Fibroblast of skin of right biceps (primary cell): ENCODE data around the gene CLRN1.

Experiments used
- DNase-seq: peaks from one replicate; pipeline ENCODE4 v3.0.0-alpha.2; 2013

Gene CLRN1

DNA sequence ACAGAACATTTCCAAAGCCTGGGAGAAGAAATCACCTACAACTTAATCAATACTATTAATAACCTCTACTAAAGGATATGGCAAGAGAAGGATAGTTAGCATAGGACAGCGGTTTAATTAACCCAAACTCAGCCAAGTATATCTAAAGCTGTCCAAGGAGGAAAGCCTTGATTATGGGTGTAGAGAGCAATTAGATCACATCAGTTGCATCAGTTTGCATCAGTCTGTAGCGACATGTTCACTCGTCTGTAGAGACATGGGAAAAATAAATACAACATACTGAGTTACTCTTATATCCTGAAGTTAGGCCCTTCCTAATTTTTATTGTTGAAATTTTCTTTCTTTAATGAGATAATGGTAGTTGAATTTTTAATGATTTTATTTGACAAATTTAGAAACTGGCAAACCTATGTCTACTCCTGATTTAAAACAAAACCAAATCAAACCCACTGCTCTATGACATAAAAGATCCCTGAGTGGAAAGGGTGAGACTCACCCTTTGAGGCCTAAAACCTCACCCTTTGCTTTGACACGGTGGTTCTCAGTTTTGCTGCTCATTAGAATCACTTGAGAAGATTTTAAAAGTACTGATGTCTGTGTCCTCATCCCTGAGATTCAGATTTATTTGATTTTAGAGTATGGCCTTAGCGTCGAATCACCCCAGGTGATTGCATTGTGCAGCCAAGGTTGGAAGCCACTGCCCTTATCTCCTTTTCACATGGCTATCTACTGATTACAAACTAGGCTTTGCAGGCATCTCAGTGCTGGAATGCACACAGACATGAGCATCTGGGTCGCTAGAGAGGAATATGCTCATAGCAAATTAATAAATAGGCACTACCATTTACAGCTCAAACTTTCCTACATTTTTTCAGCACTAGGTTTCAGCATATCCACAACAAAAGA lies 2.8 kb upstream of the CLRN1 start:
- no peak for DNase-seq

DNA sequence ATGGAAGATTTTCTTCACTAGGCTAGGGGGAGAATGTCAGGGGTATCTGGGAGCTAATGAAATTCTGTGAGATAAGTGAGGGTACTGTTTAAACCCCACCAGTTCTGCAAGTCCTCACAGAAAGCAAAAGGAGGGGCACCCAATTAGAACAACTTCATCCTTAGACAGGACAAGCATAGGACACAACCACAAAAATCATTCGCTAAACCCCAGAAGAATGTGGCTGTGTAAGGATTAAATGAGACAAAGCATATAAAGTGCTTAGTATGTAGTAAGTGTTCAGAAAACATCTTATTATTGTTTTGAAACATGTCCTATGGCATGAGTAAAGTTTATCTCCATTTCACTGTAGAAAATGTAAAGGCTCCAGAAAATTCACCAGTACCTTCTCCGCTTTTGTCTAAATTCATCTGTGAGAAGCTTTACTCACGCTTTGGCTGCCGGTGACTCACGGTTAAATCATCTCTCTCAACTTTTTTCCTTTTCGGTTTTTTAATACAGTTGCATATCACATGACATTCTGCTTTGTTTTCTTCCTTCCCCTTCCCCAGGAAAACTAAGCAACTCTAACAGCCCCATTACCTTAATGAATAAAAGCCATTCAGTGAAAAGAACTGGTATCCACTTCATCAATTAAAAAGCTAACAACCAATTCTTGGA lies 1.7 kb downstream of the CLRN1 start:
- peak; percentile 80 for DNase-seq

DNA sequence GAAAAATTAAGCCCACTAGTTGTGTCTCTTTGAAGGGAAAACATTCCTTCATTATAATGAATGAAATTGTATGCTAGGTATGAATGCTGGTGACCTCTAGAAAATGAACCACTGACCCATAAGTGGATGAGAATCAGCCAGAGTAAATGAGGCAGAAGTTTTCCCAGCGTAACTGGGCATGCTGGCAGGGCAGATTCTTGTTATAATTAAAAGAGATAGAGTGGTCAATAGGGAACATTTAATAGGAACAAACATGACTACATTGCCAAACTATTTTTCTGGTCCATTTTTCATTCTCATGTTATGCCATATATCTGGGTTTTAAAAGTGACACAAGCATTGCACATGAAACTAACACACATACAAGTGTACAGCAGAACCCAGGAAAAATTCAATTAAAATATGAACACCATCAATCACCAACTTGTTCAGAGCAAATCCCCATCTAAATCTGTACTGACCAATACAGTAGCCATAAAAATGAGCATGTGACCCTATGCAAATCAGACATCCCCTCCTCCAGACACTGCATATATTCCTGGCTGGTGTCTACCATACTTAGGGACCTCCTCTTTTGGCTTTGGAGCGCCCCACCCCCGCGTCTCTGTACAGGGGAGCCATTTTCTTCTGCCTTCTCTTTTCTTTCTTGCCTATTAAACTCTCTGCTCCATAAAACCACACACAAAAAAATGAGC lies 4.0 kb downstream of the CLRN1 start:
- DNase-seq: no peak

DNA sequence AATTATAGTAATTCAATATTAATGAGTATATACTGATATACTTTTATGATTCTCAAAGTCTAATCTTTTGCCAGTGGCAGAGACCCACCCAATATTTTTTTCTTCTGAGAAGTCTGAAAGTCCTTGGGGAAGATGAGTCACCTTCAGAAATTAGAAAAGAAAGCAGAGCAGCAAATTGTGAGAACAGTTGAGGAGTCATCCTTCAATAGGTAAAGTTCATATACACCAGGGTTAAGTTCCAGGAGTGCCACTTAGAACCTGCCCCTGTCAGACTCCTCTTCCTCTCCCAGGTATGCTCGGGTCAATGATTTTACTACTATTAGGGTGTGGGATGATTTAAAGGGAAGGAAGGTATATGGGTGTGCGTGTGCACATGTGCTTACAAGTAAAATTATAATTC lies 7.1 kb downstream of the CLRN1 start:
- DNase-seq: peak; percentile 12

DNA sequence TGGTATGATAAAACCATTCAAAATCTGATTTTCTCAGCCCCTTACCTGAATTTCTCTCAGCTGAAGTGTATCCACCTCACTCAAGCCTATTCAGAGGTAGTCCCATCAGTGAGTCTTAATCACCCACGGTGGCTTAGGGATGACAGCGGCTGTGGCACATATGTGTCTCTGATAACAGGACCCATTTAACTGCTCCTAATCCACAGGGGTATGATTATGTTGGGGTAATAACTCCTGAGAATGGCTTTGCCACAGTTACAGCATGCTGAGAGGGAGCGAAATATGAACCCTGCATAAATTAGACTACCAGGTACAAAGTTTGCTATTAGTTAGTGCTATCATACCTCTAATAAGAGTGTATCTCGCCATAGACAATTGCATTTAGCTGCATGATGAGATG lies 10.6 kb downstream of the CLRN1 start:
- no peak for DNase-seq

DNA sequence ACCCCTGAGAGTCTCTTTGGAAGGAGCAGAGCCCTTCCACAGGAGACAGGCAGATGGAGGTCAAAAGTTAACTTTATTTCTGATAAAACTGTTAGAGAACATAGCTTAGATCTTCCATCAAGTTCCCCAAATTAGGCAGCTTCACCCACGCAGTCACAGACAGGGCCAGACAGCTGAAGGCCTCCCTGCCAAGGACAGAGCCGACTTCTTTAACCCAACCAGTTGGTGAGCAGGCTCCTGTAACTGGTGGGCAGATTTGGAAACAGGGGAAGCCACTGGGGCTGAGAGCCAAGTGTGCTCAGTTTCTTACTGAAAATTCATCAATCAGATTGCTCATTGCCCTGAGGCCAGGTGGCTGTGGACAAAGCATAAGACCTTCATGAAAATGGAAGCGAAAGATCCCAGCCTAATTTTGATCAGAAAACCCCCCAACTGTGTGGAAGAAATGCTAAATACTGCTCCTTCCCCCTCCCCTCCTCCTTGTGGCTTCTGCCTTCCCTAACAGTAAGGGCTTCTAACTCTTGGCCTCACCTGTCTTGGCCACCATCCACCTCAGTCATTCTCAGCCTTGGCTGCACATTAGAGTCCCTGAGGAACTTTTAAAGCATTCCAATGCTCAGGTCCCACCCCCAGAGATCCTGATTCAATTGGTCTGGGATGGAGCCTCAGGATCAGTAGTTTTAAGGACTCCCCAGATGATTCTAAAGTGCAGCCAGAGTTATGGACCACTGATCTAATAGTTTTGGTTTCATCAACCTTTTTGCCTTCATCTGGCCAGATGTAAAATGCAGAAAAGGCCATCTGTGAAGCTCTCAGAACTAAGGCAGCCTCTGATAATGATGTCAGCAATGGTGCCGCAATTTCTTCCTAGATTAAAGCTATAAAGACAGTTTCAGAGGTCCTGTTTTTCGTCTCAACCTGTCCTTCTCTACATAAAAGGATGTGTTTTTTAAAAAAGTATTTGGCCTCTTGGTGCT lies 11.5 kb downstream of the CLRN1 start:
- DNase-seq: no peak

DNA sequence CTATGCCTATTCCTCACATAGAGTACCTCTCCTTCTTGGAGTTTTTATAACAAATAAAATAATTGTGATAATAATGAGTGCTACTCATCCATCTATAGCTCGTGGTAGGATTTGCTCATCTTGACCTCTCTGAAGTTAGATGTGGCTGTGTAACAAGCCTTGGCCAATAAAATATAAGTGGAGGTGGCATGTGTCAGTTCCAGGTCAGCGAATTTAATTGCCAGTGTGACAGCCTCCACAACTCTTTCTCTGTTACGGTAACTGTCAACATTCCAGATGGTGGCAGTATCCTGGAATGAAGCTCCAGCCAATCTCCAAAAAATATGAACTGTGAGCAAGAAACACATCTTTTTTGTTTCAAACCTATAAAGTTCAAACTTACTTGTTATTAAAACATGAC lies 13.8 kb downstream of the CLRN1 start:
- no peak for DNase-seq

DNA sequence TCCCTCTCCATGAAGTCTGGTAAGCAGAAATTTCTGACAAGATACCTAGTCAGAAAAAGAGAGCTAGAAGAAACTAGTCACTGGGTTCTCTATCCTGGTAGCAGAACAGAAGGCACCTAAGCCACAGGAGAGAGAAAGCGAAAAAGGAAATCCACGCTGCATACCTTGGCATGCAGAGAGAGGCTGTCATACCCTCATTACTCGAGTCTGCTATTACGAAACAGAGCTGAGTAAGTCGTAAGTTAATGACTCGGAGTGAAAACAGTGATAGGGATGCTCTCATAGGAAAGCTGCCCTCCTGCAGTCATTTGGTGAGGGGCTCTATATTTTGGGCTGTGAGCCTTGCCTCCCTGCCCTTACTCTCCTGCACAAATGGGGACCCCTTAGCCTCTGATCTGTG lies 16.2 kb downstream of the CLRN1 start:
- DNase-seq: peak; percentile 64

DNA sequence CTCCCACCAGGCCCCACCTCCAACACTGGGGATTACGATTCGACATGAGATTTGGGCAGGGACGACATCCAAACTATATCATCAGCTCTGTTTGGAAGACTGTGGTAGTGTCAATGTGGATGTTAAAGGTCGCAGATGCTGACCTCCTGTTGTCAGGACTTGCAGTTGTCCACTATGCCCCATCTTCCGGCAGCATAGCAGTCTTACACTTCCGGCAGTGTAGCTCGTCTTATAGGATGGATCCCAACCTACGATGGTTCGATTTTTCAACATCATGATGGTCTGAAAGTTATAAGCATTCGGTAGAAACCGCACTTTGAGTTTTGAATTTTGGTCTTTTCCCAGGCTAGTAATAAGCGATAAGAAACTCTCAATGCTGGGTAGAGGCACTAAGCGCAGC lies 20.6 kb downstream of the CLRN1 start:
- no peak for DNase-seq

DNA sequence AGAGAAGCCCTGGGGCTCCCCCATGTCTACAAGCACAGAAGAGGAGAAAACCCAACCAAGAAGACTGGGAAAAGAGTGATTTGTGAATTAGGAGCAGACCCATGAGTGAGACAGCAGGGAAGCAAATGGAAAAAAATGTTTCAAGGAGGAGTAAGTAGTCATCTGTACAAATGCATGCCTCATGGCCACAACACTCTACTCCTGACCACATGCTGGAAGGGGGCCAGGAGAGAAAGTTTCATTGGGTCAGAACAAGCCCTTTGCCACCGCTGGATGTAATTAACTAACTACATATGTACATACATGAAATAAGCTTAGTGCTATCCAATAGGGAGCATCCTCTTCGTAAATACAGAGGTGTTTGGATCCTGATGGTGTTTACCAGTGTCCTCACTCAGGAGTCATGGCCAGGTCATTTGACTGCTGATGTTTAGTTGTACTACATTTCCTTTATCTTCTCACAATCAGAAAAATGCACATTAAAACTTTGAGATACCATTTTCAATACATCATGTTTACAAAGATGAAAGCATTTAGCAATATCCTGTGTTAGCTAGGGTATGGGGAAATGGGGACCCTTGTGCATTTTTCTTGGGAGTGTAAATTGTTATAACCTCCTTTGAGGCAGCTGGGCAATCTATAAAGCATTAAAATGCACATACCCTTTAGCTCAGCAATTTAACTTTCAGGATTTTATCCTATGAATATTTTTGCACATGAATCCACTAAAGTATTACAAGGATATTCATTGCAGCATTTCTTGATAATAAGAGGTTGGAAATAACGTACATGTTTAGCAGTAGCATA lies 27.1 kb downstream of the CLRN1 start:
- peak; percentile 86 for DNase-seq

DNA sequence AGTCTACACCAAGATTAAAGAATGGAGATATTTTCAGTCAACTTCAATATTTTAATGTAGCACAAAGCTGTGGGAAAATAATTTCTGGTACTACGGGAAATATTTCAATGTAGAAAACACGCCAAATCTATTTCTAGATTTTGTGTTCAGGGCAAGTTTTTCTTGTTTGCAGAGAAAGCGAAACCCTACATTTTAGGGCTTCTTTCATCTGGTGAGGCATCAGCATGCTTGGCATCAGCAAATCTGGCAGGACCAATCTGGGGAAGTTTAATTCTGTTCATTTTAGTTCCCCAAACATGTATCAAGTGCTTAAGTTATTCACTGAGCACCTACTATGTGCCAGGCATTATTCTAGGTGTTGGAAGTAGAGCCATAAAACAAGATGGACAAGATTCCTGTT lies 30.3 kb downstream of the CLRN1 start:
- no peak for DNase-seq

DNA sequence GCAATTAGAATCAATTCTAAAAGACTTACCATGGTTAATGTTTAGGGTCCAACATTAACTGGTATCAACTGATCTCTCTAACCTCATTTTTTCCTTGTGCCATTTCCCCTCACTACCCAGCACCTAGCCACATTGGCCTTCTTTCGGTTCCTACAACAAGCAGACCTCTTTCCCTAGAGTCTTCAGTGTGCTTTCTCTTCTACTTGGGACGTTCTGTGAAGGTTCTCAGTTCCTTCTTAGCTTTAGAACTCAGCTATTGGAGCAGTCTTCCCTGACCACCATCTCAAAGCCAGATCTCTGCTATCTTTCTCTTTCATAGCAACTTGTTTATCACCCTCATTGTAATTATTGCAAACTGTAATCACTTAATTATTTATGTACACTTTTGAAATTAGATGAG lies 35.8 kb downstream of the CLRN1 start:
- DNase-seq: no peak

DNA sequence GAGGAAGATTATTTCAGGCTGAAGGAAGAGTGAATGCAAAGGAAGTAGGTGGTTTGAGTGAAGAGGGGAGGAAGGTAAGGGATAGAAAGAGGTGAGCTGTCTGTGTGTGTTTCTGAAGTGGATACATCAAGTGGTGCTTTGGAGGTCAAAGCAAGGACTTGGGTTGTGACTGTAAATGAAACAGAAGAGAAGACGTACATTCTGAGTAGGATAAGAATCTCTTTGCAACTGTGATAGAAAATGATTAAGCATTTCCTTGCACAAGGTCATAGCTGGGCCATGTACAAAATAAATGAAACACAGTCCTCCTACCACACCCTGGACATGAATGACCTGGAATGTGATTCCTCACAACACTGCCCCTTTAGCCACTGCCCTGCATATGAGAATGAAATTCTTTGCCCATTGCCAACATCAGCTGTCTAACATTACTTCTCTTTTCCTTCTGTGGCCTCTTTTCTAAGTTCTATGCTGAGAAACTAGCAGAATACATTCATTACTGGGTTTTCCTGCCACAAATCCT lies 39.0 kb downstream of the CLRN1 start:
- DNase-seq: no peak

DNA sequence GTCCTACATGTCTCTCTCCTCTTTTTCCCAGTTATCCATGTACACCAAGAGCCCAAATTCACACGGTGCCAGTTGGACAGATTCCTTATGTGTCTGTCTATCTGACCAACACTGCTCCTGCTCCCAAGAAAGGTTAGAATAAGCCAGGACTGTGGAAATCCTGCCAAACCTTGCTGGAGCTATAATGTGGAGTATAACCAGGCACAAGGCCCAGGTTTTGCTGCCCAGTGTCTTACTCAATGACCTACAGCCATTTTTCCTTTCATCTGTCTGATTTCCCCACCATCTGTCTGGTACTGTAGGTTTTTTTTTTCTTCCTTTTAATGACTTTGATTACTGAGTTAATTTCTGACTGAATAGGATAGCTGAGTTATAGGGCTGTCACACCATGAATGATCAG lies 40.8 kb downstream of the CLRN1 start:
- no peak for DNase-seq

DNA sequence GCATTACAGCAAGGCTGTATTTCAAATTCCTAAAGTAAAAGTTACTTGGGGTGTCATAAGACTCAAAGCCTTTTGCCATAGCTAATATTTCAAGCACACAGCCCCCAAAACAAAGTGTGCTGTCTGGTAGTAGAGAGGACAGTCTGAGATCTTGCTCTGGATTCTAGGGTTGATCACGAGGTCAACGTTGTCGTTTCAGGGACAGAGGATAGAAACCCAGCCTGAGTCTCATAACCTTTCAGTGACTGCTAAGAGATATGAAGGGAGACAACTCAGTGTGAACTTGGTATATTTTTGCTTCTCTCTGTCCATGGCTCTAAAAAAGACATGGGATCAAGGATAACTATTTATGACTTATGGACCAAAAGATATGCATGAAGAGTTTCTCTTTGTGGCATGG lies 41.7 kb downstream of the CLRN1 start:
- DNase-seq: no peak

DNA sequence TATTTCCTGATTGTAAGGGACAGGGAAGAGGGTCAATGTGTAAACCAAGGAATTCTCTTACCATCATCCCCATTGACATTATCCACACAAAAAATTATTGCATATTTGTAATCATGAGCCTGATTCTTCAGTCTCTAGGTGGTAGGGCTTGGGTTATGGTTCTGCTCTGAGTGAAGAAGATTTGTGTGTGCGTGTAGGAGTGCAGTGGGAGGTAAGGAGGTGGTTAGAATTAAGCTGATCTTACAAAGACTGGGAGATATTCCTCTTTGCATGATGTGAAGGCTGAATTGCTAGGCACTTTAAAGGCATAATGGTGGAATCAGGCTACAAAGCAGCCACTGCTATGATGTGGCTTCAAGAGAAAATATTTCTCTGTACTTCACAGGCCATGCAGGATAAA lies 44.3 kb downstream of the CLRN1 start:
- DNase-seq: no peak

DNA sequence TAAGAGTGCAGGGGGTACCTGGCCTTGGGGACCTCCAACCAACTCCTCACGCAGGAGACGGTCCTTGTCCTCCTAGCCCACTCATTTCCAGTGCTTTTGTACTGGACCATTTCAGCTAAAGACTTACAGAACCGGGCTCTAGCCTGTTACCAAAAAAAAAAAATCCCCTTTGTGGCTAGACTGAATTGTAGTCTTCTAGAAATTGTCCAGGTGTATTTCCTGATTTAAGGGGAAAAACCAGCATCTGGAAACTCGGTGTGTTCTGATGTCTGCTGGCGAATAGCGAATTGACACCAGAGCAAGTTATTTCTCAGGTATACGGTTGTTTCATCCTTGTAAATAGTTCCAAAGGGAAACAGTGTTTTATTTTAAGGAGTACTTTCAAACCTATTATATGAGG lies 46.2 kb downstream of the CLRN1 start:
- DNase-seq: no peak

DNA sequence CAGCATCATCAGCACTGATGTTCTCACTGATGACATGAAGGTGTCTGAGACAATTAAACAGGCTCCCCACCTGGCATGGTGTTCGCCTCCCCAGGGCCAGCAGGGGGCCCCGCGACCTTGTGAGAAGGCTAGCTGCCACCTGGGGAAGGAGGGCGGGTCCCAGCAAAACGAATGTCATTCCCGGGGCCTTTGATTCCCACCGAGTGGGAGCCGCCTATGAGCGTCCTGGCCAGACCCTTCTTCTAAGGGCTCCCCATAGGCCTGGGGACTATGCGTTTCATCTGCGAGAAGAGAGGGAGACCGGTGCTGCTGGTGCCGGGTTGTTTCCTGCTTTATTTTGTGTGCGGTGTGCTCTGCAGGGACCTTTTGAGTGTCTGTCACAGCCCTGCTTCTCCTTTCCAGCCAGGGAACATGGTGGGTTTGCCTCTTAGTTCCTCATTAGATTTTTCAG lies 46.8 kb downstream of the CLRN1 start:
- peak; percentile 40 for DNase-seq

DNA sequence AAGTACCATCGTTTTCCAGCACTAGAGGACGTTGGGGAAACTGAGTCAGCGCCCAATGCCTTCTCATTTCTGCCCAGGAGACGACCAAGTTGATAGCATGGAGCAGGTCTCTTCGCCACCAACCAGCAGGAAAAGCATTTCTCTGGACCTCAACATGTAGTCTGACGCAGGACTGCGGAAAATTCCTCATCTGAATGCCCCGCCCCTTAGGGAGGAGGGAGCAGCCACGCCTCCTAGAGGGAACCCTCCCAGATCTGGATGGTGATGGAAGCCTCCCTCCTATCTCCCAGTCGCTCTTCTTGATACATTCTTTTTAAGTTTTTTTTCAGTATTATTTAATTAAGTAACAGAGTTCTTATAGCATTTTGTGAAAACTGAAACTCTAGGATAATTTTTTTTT lies 49.9 kb downstream of the CLRN1 start:
- no peak for DNase-seq

DNA sequence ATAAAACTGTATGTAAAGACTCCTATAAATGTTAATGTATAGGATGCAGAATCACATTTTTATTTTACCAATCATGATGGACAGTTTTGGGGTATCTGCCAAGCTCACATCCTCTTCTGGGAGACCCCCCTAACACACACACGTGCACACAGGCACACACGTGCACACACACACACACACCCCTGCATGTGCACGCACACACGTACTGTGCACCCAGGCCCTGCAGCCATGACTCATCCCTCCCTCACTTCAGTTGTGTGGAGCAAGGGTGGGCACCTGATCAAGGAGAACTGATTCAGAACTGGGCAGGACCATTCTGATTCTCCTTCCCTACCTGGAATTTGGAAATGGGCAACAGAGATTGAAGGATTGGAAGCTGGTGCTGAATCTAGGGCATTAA lies 51.3 kb downstream of the CLRN1 start:
- no peak for DNase-seq

DNA sequence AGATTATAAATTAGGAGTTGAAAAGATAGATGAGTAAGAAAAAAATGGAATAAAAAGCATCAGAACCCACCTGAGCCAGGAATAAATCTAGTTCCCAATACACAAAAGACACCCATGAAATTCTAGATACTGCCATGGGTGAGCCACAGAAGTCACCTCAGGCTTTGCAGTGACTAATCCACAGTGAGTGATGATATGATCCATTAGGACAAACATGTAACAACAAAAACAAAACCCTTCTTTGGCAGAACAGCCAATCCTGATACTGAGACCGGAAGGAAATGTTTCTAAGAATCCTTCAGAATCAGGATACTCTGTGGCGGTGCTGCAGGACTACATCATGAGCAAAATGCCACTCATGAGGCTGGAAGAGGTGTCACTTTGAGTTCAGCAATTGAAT lies 52.3 kb downstream of the CLRN1 start:
- no peak for DNase-seq

DNA sequence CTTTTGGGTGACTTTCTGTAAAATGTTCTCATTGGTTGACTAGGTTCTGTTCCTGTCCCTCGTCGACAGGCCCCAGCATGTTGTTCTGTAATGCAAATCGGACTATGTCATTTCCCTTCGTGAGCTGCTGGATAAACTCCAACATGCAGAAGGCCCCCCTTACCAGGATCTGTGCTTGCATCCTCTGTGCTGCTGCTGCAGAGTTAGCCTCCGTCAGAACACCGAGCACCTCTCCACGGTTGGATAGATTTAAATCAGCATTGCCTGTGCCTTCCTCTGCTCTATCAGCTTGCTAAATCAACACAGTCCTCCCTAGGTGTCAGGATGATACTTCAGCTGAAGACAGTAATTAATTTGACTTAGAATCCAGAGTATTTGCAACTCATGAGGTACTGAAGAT lies 54.6 kb downstream of the CLRN1 start:
- DNase-seq: no peak
